Astrocyte (in vitro differentiated cells and primary cell): Measurements from ENCODE around the gene NR6A1. TPM values are rescaled to one million over a fixed set of nuclear protein-coding genes. Genes with fewer than 3 reads are reported as not detected.

ENCODE experiments used
- DNase-seq: peaks from one replicate; pipeline ENCODE4 v3.0.0-alpha.2; 2010; ENCODE audit warnings: low read depth
- FAIRE-seq: peaks from 2 replicates; lab custom pipeline; 2011; peaks lifted over from hg19 to GRCh38; lab: Jason Lieb, UNC
- H2AFZ ChIP-seq: 2 replicates; pipeline ENCODE4 v1.6.0; 2012; ENCODE audit warnings: low read depth, low read length, inconsistent platforms
- H3K27ac ChIP-seq: 2 replicates; pipeline ENCODE4 v1.5.1; 2011; ENCODE audit warnings: low read depth, low read length, inconsistent platforms
- H3K27me3 ChIP-seq: 2 replicates; pipeline ENCODE4 v1.6.0; 2011; ENCODE audit warnings: low read length, inconsistent platforms; ENCODE audit not compliant: insufficient read depth
- H3K36me3 ChIP-seq: 2 replicates; pipeline ENCODE4 v1.5.1; 2011; ENCODE audit warnings: low read length, inconsistent platforms; ENCODE audit not compliant: insufficient read depth
- H3K4me1 ChIP-seq: 2 replicates; pipeline ENCODE4 v1.5.1; 2011; ENCODE audit warnings: low read length, inconsistent platforms; ENCODE audit not compliant: insufficient read depth
- H3K4me2 ChIP-seq: 2 replicates; pipeline ENCODE4 v1.6.0; 2012; ENCODE audit warnings: low read length, inconsistent platforms
- H3K4me3 ChIP-seq: 2 replicates; pipeline ENCODE4 v1.5.1; 2011; ENCODE audit warnings: low read depth, mild to moderate bottlenecking, low read length, inconsistent platforms; ENCODE audit not compliant: insufficient read depth
- H3K79me2 ChIP-seq: 2 replicates; pipeline ENCODE4 v1.6.0; 2012; ENCODE audit warnings: mild to moderate bottlenecking, low read length, inconsistent platforms; ENCODE audit not compliant: insufficient read depth
- H3K9ac ChIP-seq: 2 replicates; pipeline ENCODE4 v1.6.0; 2012; ENCODE audit warnings: mild to moderate bottlenecking, low read length, inconsistent platforms
- H3K9me3 ChIP-seq: 2 replicates; pipeline ENCODE4 v1.5.1; 2012; ENCODE audit warnings: low read depth, mild to moderate bottlenecking, low read length, inconsistent platforms; ENCODE audit not compliant: insufficient read depth
- H4K20me1 ChIP-seq: 2 replicates; pipeline ENCODE4 v1.6.0; 2012; ENCODE audit warnings: low read length, inconsistent platforms; ENCODE audit not compliant: insufficient read depth
- H3K27ac Mint-ChIP-seq: one replicate; pipeline ENCODE4 v1.8.0; 2021; ENCODE audit warnings: mild to moderate bottlenecking, mixed read lengths; ENCODE audit not compliant: unreplicated experiment
- H3K27me3 Mint-ChIP-seq: one replicate; pipeline ENCODE4 v1.8.0; 2021; ENCODE audit warnings: low read depth, mixed read lengths; ENCODE audit not compliant: unreplicated experiment
- H3K36me3 Mint-ChIP-seq: one replicate; pipeline ENCODE4 v1.8.0; 2021; ENCODE audit warnings: low read depth, mixed read lengths; ENCODE audit not compliant: unreplicated experiment
- H3K4me1 Mint-ChIP-seq: one replicate; pipeline ENCODE4 v1.8.0; 2021; ENCODE audit warnings: low read depth, mixed read lengths; ENCODE audit not compliant: unreplicated experiment
- H3K4me3 Mint-ChIP-seq: one replicate; pipeline ENCODE4 v1.8.0; 2021; ENCODE audit warnings: mild to moderate bottlenecking, moderate library complexity, mixed read lengths; ENCODE audit not compliant: unreplicated experiment
- H3K9me3 Mint-ChIP-seq: one replicate; pipeline ENCODE4 v1.8.0; 2021; ENCODE audit warnings: mild to moderate bottlenecking, mixed read lengths; ENCODE audit not compliant: unreplicated experiment
- CTCF ChIP-seq: IDR thresholded peaks from 2 replicates; pipeline ENCODE4 v1.5.1; 2011; ENCODE audit warnings: low read depth, mild to moderate bottlenecking, inconsistent platforms, low read length, moderate library complexity; ENCODE audit not compliant: insufficient read depth
- EZH2 ChIP-seq: IDR thresholded peaks from 2 replicates; pipeline ENCODE4 v1.6.1; 2012; ENCODE audit warnings: mild to moderate bottlenecking, low read length, inconsistent platforms; ENCODE audit not compliant: insufficient read depth
- total RNA-seq: library from RNA; stranded (reverse); gene quantifications from 2 replicates; pipeline ENCODE4 v1.2.1, GENCODE V29; 2021

Gene NR6A1
- total RNA-seq, 1 donor from 2014 or later, result 20.8 TPM

DNA sequence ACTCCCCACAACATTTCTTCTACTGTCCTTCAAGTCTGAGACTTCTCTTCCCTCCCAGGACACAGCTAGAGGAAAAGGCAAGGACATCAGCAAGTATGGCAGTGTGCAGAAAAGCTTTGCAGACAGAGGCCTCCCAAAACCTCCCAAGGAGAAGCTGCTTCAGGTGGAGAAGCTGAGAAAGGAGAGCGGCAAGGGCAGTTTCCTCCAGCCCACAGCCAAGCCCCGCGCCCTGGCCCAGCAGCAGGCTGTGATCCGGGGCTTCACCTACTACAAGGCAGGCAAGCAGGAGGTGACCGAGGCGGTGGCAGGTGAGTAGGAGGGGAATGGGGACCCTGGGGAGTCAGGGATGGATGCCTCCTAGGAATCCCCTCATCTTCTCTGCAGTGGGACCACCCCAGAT lies 30.2 kb upstream of the NR6A1 start:
- Mint-ChIP-seq H3K4me1 (peaks cover 12% of the 10 kb centered on the region), H3K27ac (no peak overlapping the region), H3K36me3 (peaks cover 9% of the 10 kb centered on the region), H3K9me3 (no peaks in the 10 kb centered on the region), H3K4me3 (no peak overlapping the region), H3K27me3 (no peaks in the 10 kb centered on the region)
- Histone ChIP-seq H2AFZ (no peak overlapping the region), H3K9me3 (no peaks in the 10 kb centered on the region), H3K4me3 (no peak overlapping the region), H3K9ac (no peak overlapping the region), H3K36me3 (no peaks in the 10 kb centered on the region), H3K27me3 (no peaks in the 10 kb centered on the region), H3K4me2 (no peak overlapping the region), H3K27ac (no peak overlapping the region), H3K79me2 (no peaks in the 10 kb centered on the region), H4K20me1 (no peaks in the 10 kb centered on the region), H3K4me1 (peaks cover 5% of the 10 kb centered on the region)
- TF ChIP-seq CTCF (no peak), EZH2 (no peak)
- no peak for FAIRE-seq
- no peak for DNase-seq

DNA sequence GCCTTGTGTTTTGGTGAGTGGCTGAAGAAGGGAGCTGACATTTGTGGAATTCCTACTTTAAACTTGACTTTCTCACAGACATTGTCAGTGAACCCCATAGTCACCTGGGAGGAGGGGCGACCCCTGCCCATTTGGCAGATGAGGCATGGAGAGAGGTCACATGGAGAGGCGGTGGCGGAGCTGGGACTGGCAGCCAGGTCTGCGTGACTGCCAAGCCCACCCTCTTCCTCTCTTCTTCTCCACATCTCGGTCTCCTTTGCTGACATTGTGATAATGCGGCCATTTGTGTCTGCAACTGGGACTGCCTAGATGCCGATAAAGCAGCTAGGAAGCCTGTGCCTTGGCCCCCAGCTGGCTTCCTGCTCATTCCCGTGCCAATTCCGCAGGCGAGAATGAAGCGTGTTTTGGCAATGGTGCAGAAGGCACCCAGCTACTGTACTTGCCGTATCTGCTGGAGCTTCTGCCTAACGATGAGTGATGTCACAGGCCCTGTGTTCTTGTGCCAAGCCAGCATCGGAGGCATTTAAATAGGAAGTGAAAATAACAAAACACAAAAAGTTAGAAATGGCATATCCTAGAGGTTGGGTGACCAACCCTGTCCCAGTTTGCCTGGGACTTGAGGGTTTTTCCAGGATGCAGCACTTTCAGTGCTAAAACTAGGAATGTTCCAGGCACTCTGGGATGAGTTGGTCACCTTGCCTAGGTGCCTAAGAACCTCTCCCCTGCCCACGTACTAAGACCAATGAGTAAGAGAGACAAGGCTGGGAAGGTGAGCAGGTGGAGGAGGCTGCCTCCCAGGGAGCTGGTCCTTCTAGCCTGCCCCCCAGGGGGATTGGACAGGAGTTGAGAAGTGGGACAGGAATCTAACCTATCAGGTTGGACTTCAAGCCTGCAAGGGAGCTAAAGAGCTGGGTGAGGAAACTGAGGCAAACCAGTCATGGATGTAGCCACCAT lies 29.5 kb upstream of the NR6A1 start:
- H3K4me3 ChIP-seq, result no peak overlapping the region
- H4K20me1 ChIP-seq, result no peaks in the 10 kb centered on the region
- DNase-seq, result peak; percentile 46
- no peaks in the 10 kb centered on the region for H3K27me3 Mint-ChIP-seq
- no peak overlapping the region for H3K9ac ChIP-seq
- peak overlapping the region; percentile 12 for H3K4me2 ChIP-seq
- H3K4me1 ChIP-seq, result peaks cover 11% of the 10 kb centered on the region
- H3K9me3 ChIP-seq, result no peaks in the 10 kb centered on the region
- H3K9me3 Mint-ChIP-seq, result no peaks in the 10 kb centered on the region
- H3K79me2 ChIP-seq, result no peaks in the 10 kb centered on the region
- peaks cover 17% of the 10 kb centered on the region for H3K4me1 Mint-ChIP-seq
- H2AFZ ChIP-seq, result no peak overlapping the region
- no peak overlapping the region for H3K27ac ChIP-seq
- H3K36me3 Mint-ChIP-seq, result peaks cover 9% of the 10 kb centered on the region
- TF ChIP-seq CTCF, result no peak
- TF ChIP-seq EZH2, result no peak
- H3K27ac Mint-ChIP-seq, result no peak overlapping the region
- no peak overlapping the region for H3K4me3 Mint-ChIP-seq
- H3K36me3 ChIP-seq, result no peaks in the 10 kb centered on the region
- no peak for FAIRE-seq
- H3K27me3 ChIP-seq, result no peaks in the 10 kb centered on the region
